ENCODE measurements around the gene ITGAD. TPM values are rescaled to one million over a fixed set of nuclear protein-coding genes. Genes with fewer than 3 reads are reported as not detected.

The ITGAD gene
- total RNA-seq, 1 donor, result not detected

- Histone ChIP-seq H3K36me3 (ENCODE audit: insufficient read depth, low read length) (no peaks in the 10 kb centered on the region), H3K4me3 (ENCODE audit: insufficient read depth, low read length) (no peak overlapping the region), H3K4me1 (ENCODE audit: insufficient read depth, low read length) (peaks cover 5% of the 10 kb centered on the region), H2AFZ (ENCODE audit: low read length) (no peak overlapping the region), H3K4me2 (ENCODE audit: insufficient read depth, low read length) (no peak overlapping the region), H4K20me1 (ENCODE audit: insufficient read depth, low read length) (no peaks in the 10 kb centered on the region), H3K27me3 (ENCODE audit: insufficient read depth, low read length) (no peaks in the 10 kb centered on the region), H3K27ac (ENCODE audit: low read depth, low read length) (no peak overlapping the region), H3K9me3 (ENCODE audit: low read depth, low read length) (no peaks in the 10 kb centered on the region), H3K79me2 (ENCODE audit: insufficient read depth, low read length) (no peaks in the 10 kb centered on the region)
- peak; percentile 86 for DNase-seq (ENCODE audit: insufficient read length, low spot score, missing footprints)
- TF ChIP-seq, protein P1, sequence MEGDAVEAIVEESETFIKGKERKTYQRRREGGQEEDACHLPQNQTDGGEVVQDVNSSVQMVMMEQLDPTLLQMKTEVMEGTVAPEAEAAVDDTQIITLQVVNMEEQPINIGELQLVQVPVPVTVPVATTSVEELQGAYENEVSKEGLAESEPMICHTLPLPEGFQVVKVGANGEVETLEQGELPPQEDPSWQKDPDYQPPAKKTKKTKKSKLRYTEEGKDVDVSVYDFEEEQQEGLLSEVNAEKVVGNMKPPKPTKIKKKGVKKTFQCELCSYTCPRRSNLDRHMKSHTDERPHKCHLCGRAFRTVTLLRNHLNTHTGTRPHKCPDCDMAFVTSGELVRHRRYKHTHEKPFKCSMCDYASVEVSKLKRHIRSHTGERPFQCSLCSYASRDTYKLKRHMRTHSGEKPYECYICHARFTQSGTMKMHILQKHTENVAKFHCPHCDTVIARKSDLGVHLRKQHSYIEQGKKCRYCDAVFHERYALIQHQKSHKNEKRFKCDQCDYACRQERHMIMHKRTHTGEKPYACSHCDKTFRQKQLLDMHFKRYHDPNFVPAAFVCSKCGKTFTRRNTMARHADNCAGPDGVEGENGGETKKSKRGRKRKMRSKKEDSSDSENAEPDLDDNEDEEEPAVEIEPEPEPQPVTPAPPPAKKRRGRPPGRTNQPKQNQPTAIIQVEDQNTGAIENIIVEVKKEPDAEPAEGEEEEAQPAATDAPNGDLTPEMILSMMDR (IDR thresholded peaks at IDR 0.05; ENCODE audit: extremely low read depth, low read depth, low read length), result no peak
Measured at GRCh38 chr16:31356566-31357323, 36.4 kb upstream of the ITGAD start.

- TF ChIP-seq, protein P1 (IDR thresholded peaks at IDR 0.05; ENCODE audit: extremely low read depth, low read depth, low read length), result no peak
- Histone ChIP-seq H3K4me3 (ENCODE audit: insufficient read depth, low read length) (no peak overlapping the region), H3K4me2 (ENCODE audit: insufficient read depth, low read length) (no peak overlapping the region), H4K20me1 (ENCODE audit: insufficient read depth, low read length) (no peaks in the 10 kb centered on the region), H3K27me3 (ENCODE audit: insufficient read depth, low read length) (no peaks in the 10 kb centered on the region), H3K4me1 (ENCODE audit: insufficient read depth, low read length) (peaks cover 5% of the 10 kb centered on the region), H3K9me3 (ENCODE audit: low read depth, low read length) (no peaks in the 10 kb centered on the region), H2AFZ (ENCODE audit: low read length) (no peak overlapping the region), H3K27ac (ENCODE audit: low read depth, low read length) (no peak overlapping the region), H3K79me2 (ENCODE audit: insufficient read depth, low read length) (no peaks in the 10 kb centered on the region), H3K36me3 (ENCODE audit: insufficient read depth, low read length) (no peaks in the 10 kb centered on the region)
- DNase-seq (ENCODE audit: insufficient read length, low spot score, missing footprints), result no peak
Measured at GRCh38 chr16:31357324-31358109, 35.6 kb upstream of the ITGAD start.

- H3K4me1 ChIP-seq (ENCODE audit: insufficient read depth, low read length), result peaks cover under 1% of the 10 kb centered on the region
- H3K36me3 ChIP-seq (ENCODE audit: insufficient read depth, low read length), result no peaks in the 10 kb centered on the region
- TF ChIP-seq, protein P1 (IDR thresholded peaks at IDR 0.05; ENCODE audit: extremely low read depth, low read depth, low read length), result no peak
- H3K27me3 ChIP-seq (ENCODE audit: insufficient read depth, low read length), result no peaks in the 10 kb centered on the region
- H2AFZ ChIP-seq (ENCODE audit: low read length), result no peak overlapping the region
- DNase-seq (ENCODE audit: insufficient read length, low spot score, missing footprints), result no peak
- H4K20me1 ChIP-seq (ENCODE audit: insufficient read depth, low read length), result no peaks in the 10 kb centered on the region
- no peak overlapping the region for H3K27ac ChIP-seq (ENCODE audit: low read depth, low read length)
- no peak overlapping the region for H3K4me2 ChIP-seq (ENCODE audit: insufficient read depth, low read length)
- H3K4me3 ChIP-seq (ENCODE audit: insufficient read depth, low read length), result no peak overlapping the region
- no peaks in the 10 kb centered on the region for H3K79me2 ChIP-seq (ENCODE audit: insufficient read depth, low read length)
- no peaks in the 10 kb centered on the region for H3K9me3 ChIP-seq (ENCODE audit: low read depth, low read length)
Measured at GRCh38 chr16:31360251-31360650, 32.9 kb upstream of the ITGAD start.
